Muscle layer of colon (tissue), 2 donors: ENCODE results near the gene SIT1.

Source experiments
- H3K27ac ChIP-seq: one replicate; pipeline ENCODE4 v1.7.0; 2013; ENCODE audit warnings: low read depth, mild to moderate bottlenecking, low read length, moderate library complexity
- H3K27me3 ChIP-seq, 2 donors: one replicate each; pipeline ENCODE4 v1.7.0; 2013; ENCODE audit warnings: low read length in 2 of 2, mild to moderate bottlenecking in 2 of 2; ENCODE audit not compliant: insufficient read depth in 2 of 2, control insufficient read depth in 1 of 2
- H3K36me3 ChIP-seq: one replicate; pipeline ENCODE4 v1.7.0; 2013; ENCODE audit warnings: mild to moderate bottlenecking, low read length; ENCODE audit not compliant: insufficient read depth
- H3K4me1 ChIP-seq: one replicate; pipeline ENCODE4 v1.7.0; 2013; ENCODE audit warnings: mild to moderate bottlenecking, low read length; ENCODE audit not compliant: insufficient read depth
- H3K4me3 ChIP-seq, 2 donors: one replicate each; pipeline ENCODE4 v1.7.0; 2013; ENCODE audit warnings: low read length in 2 of 2, low read depth in 1 of 2, mild to moderate bottlenecking in 1 of 2, moderate library complexity in 1 of 2
- H3K9ac ChIP-seq: one replicate; pipeline ENCODE4 v1.7.0; 2013; ENCODE audit warnings: low read length
- H3K9me3 ChIP-seq: one replicate; pipeline ENCODE4 v1.7.0; 2013; ENCODE audit warnings: mild to moderate bottlenecking, low read length
- donor health status: abdominal sarcoma.
- donor health status: Adenocarcinoma of cecum.

The SIT1 gene

GRCh38 chr9:35666549-35666948 lies 15.8 kb upstream of the SIT1 start:
- Histone ChIP-seq H3K4me3 (no peak overlapping the region), H3K36me3 (no peaks in the 10 kb centered on the region), H3K27me3 (no peaks in the 10 kb centered on the region), H3K27ac (no peak overlapping the region), H3K9me3 (no peaks in the 10 kb centered on the region), H3K9ac (no peak overlapping the region), H3K4me1 (peaks cover 19% of the 10 kb centered on the region)

- Histone ChIP-seq H3K4me1 (peaks cover 19% of the 10 kb centered on the region), H3K27me3 (no peaks in the 10 kb centered on the region), H3K4me3 (no peak overlapping the region), H3K9me3 (no peaks in the 10 kb centered on the region), H3K36me3 (peaks cover 4% of the 10 kb centered on the region), H3K9ac (no peak overlapping the region), H3K27ac (no peak overlapping the region)
Observed at GRCh38 chr9:35666045-35666444, 15.3 kb upstream of the SIT1 start.

- Histone ChIP-seq H3K27ac (peak overlapping the region; percentile 76), H3K27me3 (no peaks in the 10 kb centered on the region), H3K4me1 (peaks cover 25% of the 10 kb centered on the region), H3K9me3 (no peaks in the 10 kb centered on the region), H3K36me3 (peaks cover 10% of the 10 kb centered on the region), H3K4me3 (peak overlapping the region; percentile 25 to 59), H3K9ac (no peak overlapping the region)
Observed at GRCh38 chr9:35665471-35665818, 14.7 kb upstream of the SIT1 start.

- Histone ChIP-seq H3K27ac (peak within 1 kb of the TSS; percentile 76), H3K27me3 (no peaks in the 10 kb centered on the region), H3K4me1 (peaks cover 31% of the 10 kb centered on the region), H3K36me3 (peaks cover 17% of the 10 kb centered on the region), H3K9me3 (no peaks in the 10 kb centered on the region), H3K9ac (peak within 1 kb of the TSS; percentile 54), H3K4me3 (peak within 1 kb of the TSS; percentile 25 to 59)
Observed at GRCh38 chr9:35664531-35665470, 14.1 kb upstream of the SIT1 start, which contains the start of gene ARHGEF39. TSS of gene ARHGEF39 (minus strand) at chr9:35665195. CDS start at chr9:35665169, 26 bp downstream.

- H3K4me3 ChIP-seq: no peak overlapping the region
- peaks cover 41% of the 10 kb centered on the region for H3K4me1 ChIP-seq
- peak overlapping the region; percentile 92 for H3K27ac ChIP-seq
- no peak overlapping the region for H3K9ac ChIP-seq
- H3K9me3 ChIP-seq: no peaks in the 10 kb centered on the region
- peaks cover 17% of the 10 kb centered on the region for H3K36me3 ChIP-seq
- H3K27me3 ChIP-seq: no peaks in the 10 kb centered on the region
Observed at GRCh38 chr9:35662437-35662836, 11.7 kb upstream of the SIT1 start.

GRCh38 chr9:35661756-35662350 lies 11.1 kb upstream of the SIT1 start:
- Histone ChIP-seq H3K36me3 (peaks cover 17% of the 10 kb centered on the region), H3K4me3 (no peak overlapping the region), H3K27me3 (no peaks in the 10 kb centered on the region), H3K9me3 (no peaks in the 10 kb centered on the region), H3K27ac (peak overlapping the region; percentile 92), H3K9ac (no peak overlapping the region), H3K4me1 (peaks cover 41% of the 10 kb centered on the region)

GRCh38 chr9:35660966-35661415 lies 10.3 kb upstream of the SIT1 start:
- Histone ChIP-seq H3K27me3 (no peaks in the 10 kb centered on the region), H3K9me3 (no peaks in the 10 kb centered on the region), H3K4me3 (peak overlapping the region in 1 of 2 donors; percentile 92), H3K27ac (peak overlapping the region; percentile 92), H3K4me1 (peaks cover 41% of the 10 kb centered on the region), H3K36me3 (peaks cover 17% of the 10 kb centered on the region), H3K9ac (peak overlapping the region; percentile 99)

- Histone ChIP-seq H3K27ac (peak overlapping the region; percentile 92), H3K27me3 (no peaks in the 10 kb centered on the region), H3K9me3 (no peaks in the 10 kb centered on the region), H3K36me3 (peaks cover 17% of the 10 kb centered on the region), H3K4me1 (peaks cover 35% of the 10 kb centered on the region), H3K9ac (peak overlapping the region; percentile 99), H3K4me3 (peak overlapping the region; percentile 92 to 93)
Observed at GRCh38 chr9:35659340-35659739, 8.6 kb upstream of the SIT1 start.

- Histone ChIP-seq H3K4me1 (peaks cover 33% of the 10 kb centered on the region), H3K9me3 (no peaks in the 10 kb centered on the region), H3K36me3 (peaks cover 17% of the 10 kb centered on the region), H3K9ac (peak overlapping the region; percentile 99), H3K27ac (peak overlapping the region; percentile 92), H3K4me3 (peak overlapping the region; percentile 92 to 93), H3K27me3 (no peaks in the 10 kb centered on the region)
Observed at GRCh38 chr9:35658968-35659220, 8.2 kb upstream of the SIT1 start.

GRCh38 chr9:35658137-35658967 lies 7.6 kb upstream of the SIT1 start, which contains the start of gene CCDC107:
TSS of gene CCDC107 (plus strand) at chr9:35658292. CDS start at chr9:35658380, 88 bp downstream.
- peak within 1 kb of the TSS; percentile 92 for H3K27ac ChIP-seq
- no peaks in the 10 kb centered on the region for H3K27me3 ChIP-seq
- H3K36me3 ChIP-seq: peaks cover 17% of the 10 kb centered on the region
- H3K4me1 ChIP-seq: peaks cover 33% of the 10 kb centered on the region
- peak within 1 kb of the TSS; percentile 99 for H3K9ac ChIP-seq
- H3K9me3 ChIP-seq: no peaks in the 10 kb centered on the region
- H3K4me3 ChIP-seq: peak within 1 kb of the TSS; percentile 92 to 93

GRCh38 chr9:35657546-35658136 lies 6.9 kb upstream of the SIT1 start, which contains the start of gene RMRP:
TSS of gene RMRP (minus strand) at chr9:35658019.
- Histone ChIP-seq H3K36me3 (peaks cover 17% of the 10 kb centered on the region), H3K27ac (peak within 1 kb of the TSS; percentile 92), H3K4me3 (peak within 1 kb of the TSS; percentile 92 to 93), H3K27me3 (no peaks in the 10 kb centered on the region), H3K9ac (peak within 1 kb of the TSS; percentile 99), H3K4me1 (peaks cover 33% of the 10 kb centered on the region), H3K9me3 (no peaks in the 10 kb centered on the region)
